ENCODE measurements around the gene ANKRD34A.

GRCh38 chr1:145927063-145927886 lies 37.1 kb downstream of the ANKRD34A start, which contains the start of gene RBM8A:
- TF ChIP-seq CTCF (IDR thresholded peaks at IDR 0.05), result peak in 3 of 4 experiments; percentile 63 to 70 (median 65)
- TF ChIP-seq POLR2A (IDR thresholded peaks at IDR 0.05), result peak; percentile 96 to 99

All from uterus (tissue), 2 donors.